DMS79 treated with DMSO at 0.1 percent for 48 hours (cell line): Measurements from ENCODE around the gene EOGT.

Source experiments
- DNase-seq: peaks from one replicate; lab custom pipeline; 2025; lab: John Stamatoyannopoulos, UW

The EOGT gene

DNA sequence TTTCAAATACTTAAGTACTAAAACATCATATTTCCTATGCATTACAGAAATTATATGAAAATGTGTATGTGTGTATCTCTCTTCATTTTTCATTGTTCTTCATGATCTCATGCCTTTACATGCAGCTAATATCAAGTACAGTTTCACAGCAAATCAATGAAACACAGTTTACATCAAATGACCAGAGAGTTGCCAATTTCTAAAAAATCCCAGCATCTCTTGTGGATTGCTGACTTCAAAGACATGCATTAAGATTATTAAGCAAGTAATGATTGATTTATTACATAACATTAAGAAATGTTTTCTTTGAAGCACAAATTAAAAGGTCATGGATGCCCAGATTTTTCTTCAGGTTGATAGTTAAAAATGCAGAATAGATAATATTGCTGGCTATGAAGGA lies 50.1 kb downstream of the EOGT start:
- no peak for DNase-seq

DNA sequence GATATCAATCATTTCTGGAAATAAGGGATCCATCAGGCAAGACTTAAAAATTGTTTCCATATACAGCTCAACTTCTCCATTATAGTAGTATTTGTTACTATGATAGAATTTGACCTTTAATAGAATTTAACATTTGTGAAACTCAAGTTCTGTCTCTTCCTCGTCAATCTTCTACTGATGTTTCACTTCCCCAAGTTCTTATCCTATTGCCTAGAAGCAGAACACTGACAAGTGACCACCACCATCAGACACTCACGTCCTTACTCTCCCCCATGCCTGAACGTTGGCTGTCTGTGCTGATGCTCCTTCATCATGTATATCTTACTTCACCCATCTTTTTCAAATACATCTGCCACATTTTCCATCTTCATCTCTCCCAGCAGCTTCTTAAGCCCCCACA lies 54.6 kb downstream of the EOGT start:
- no peak for DNase-seq

DNA sequence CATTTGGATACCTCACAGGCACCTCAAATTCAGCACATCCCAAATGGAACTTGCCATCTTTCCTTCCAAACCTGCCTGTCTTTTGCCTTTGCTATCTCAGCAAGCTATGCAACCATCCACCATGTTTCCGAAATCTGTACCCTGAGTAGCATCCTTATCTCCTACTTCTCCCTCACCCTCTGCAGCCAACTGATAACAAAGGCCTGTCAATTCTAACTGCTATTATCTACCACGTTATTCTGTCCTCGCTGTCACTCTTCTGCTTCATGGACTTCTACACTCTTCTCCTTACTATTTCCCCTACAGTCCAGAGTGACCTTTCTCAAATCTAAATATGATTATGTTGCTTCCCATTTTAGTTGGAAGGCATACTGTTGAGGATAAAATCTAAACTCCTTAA lies 55.6 kb downstream of the EOGT start:
- no peak for DNase-seq

DNA sequence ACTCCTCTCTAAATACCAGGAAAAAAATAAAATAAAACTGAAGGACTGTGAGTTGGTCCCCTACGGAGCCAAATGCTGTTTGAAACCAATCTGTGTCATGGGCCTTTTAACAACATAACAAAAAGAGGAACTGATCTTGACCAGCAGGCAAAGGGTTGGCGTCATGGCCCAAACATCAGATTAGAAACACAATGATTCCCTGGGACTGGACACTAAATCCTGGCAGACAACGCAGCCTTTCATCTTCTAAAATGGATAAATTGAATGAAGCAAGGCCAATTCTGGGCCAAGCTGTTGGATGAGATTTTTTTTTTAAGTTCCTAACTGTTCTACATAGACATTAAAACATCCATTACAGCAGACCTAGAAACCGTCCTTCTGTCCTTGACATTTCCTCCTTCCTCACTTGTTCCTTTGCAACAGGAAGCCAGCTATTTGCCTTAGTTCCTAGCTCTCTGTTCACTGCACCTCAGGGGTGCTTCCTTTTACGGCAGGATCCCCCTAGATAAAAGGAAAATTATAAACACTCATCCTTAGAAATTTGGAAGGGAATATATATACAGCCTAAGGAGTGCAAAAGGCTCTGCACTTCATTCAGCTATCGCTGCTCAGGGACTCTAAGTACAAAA lies 59.6 kb downstream of the EOGT start:
- DNase-seq, result no peak

DNA sequence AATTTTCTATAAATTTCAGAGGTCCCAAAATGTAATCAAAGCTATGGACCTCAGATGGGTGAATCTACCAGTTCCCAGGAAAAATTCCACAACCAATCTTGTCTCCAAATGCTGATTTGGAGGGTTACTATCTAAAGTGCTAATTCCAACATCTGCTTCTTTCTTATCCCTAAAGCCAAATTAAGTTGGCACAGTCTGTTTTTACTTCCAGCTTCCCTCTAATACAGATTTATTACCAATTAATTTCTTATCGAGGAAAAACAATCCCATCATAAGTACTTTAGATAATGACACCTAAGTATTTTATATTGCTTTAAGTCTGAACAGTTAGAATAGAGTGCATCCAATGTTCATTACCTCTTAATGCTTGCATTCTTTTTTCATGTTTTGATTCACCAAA lies 68.3 kb downstream of the EOGT start:
- DNase-seq, result no peak

DNA sequence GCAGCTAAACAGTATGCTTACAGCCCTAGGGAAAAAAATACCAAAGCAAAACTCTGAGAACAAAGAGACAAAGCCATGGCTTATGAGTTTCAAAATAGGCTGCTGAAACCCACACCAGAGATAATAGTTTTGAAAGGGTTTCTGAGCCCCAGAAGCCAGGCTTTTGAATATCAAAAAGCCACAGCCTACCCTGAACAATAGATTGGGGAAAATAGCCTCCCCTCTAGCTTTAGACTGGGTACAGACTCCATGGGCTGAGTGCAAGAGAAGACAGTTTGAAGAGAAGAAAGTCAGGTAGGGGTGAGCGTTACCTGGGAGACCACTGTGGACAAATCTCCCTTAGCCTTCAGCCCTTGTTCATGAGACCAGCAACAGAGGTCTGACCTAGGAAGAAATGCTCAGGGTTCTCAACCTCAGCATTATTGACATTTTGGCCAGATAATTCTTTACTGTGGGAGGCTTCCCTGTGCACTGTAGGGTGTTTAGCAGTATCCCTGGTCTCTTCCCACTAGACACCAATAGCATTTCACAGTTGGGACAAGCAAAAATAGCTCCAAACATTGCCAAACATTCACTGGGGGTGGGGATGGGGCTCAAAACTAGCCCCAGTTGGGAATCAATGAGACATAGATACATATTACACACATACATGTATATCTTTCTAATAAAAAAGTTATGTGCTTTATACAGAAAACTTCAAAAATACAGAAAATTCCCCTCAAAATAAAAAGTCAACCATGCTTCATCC lies 69.6 kb downstream of the EOGT start:
- no peak for DNase-seq

DNA sequence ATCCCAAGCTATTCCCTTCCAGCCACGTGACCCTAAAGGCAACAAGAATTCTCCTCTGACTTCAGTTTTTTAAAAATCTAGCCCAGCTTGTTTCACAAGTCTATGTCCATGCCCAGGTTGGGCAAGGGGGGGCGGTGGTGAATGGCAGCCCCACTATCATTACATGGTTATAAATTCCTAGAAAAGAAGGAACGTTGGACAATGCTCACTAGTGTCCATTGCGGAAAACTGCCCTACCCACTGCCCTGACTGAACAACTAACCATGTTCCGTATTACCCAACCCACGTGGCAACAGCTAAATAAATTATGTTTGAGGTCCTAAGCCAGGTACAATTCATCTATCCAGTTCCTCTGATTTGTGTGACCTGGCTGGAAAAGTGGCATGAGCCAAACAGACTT lies 72.4 kb downstream of the EOGT start:
- DNase-seq, result no peak

DNA sequence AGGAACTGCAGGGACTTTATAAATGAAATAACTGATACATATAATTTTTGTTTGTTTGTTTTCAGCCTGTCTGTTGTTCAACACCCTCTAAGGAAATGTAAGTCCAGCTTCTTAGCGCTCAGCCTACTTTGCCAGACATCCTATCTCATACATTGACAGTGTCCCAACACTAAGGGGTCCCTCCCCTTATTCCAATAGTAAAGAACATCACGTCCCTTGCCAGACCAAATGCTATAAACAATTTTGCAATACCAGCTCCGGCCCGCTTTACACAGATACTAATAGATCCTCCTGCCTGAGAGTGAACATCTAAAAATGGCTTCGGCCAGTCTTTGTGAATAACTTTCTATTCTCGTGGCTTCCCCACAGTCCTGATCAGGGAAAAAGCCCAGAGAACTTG lies 76.6 kb downstream of the EOGT start:
- DNase-seq, result no peak

DNA sequence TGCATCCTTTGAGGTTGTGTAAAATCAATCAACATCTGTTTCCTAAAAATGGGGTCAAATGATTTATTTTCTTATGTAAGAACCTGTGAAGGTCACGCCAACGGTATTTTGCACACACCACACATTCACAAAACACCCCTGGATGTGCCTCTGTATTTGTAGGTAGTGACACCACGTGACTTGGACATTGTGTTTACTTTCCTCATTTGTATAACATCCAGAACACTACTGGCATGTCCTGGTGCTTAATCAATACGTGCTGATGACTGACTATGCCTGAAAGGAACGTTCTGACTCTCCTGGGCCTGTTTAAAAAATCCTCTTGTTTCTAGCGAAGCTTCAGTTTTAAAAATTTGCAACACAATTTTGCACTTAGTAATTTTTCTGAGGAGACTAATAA lies 77.7 kb downstream of the EOGT start:
- DNase-seq, result no peak

DNA sequence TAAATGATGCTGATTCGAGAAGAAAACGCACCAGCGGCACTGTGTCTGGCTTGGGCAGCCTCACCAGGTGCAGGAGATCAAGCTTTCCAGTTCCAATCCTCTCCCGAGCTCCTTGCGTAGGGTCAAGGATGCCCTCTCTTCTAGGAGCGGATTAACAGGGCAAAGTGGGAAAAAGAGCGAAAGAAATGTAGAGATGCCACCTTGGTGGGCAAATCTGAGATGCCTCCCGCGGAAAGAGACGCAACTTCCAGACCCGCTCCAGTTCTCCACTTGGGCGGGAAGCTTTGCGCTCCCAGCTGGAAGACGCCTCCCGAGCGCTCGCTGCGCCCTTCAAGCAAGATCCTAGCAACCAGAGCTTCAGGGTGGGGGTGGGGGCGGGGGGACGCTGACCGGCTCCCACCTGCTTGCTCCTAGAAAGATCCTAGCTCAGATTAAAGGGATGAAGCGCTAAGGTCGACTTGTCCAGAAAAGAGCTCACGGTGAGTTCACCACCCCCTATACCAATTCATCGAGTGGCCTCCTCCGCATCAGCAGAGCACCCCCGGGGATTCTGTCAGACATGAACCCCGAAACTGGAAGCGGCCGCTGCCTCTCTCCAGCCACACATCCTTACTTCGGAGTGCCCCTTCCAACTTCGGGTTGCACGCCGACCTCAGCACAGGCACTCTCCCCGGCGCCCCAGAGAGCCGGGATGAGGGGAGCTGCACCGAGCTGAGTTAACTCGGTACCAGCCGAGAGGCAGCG lies 81.9 kb downstream of the EOGT start:
- DNase-seq, result no peak
